HG02938 (cell line): Measurements from ENCODE around the gene OVOL3.

Experiments
- ATAC-seq: cut with Tn5 transposase; IDR thresholded peaks from one replicate; pipeline ENCODE4 v1.9.1; 2021; ENCODE audit warnings: mild to moderate bottlenecking, moderate library complexity; ENCODE audit not compliant: unreplicated experiment

The OVOL3 gene

DNA sequence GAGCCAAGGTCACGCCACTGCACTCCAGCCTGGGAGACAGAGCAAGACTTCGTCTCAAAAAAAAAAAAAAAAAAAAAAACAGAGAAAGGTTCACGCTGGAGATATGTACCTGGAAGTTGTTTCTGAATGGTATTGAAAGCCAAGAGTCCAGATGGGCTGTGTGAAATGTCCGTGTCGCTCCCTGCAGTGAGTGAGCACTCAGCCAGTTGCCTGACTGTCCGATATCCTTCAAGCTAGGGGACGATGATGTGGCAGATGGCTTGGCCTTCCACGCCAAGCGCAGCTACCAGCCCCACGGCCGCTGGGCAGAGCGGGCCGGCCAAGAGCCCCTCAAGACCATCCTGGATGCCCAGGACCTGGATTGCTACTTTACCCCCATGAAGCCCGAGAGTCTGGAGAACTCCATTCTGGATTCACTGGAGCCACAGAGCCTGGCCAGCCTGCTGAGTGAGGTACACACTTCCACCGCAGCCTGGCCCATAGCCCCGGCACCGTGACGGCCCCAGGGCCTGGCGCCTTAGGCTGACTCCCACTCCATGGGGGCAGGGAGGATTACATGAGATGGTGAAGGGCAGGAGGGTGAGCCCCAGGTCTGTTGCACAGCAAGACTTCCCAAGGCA is 11.7 kb upstream of the OVOL3 start:
- no peak for ATAC-seq

DNA sequence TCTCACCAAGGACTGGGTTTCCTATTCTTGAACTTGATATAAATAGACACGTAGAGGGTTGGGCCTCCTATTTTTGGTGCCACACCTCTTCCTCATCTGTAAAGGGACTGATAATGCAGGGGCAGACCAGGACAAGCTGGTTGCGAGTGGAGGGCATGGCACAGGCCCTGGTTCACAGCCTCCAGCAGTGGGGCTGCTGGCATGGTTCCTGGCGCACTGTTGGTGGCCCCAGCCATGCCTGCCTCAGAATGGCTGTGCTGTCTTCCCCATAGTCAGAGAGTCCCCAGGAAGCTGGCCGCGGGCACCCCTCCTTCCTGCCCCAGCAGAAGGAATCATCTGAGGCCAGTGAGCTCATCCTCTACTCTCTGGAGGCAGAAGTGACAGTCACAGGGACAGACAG is 10.5 kb upstream of the OVOL3 start:
- ATAC-seq = no peak

DNA sequence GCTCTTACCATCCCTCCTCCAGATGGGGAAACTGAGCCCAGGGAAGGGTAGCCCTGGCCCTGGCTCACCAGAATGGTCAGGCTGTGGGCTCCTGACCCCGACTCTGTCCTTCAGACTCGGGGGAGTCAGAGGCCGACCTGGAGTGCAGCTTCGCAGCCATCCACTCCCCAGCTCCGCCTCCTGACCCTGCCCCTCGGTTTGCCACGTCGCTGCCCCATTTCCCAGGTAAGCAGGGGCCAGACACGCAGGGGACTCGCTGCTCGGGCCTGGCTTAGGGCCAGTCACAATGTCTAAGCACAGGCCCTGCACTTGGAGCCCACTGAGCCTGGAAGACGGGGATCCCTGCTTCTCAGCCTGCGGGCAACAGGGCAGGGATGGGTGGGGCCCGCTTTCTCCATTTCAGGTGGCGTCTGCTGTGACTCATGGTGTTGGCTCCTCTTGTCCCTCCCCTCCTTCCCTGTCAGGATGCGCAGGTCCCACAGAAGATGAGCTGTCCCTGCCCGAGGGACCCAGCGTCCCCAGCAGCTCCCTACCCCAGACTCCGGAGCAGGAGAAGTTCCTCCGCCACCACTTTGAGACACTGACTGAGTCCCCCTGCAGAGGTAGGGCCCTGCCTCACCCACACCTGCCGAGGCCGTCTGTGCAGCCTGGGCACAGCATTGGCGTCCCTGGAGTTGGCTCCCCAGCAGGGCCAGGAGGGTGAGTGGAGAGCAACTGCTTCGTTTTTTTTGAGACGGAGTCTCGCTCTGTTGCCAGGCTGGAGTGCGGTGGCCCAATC is 9.2 kb upstream of the OVOL3 start:
- ATAC-seq = no peak

DNA sequence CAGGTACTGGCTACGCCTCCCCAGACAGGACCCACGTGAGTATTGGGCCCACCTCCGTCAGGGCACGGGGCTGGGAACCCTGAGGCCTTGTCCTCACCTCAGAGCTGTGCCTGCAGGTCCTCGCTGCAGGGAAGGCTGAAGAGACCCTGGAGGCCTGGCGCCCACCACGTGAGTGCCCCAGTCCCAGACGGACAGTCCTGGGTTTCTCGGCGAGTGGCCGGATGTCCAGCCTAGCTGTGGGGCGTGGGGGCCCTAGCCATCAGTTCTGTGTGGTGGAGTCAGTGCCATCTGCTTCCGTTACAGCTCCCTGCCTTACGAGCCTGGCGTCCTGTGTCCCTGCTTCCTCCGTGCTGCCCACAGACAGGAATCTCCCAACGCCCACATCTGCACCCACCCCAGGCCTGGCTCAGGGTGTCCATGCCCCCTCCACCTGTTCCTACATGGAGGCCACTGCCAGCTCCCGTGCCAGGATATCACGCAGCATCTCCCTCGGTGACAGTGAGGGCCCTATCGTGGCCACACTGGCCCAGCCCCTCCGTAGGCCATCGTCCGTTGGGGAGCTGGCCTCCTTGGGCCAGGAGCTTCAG is 7.8 kb upstream of the OVOL3 start:
- ATAC-seq = no peak

DNA sequence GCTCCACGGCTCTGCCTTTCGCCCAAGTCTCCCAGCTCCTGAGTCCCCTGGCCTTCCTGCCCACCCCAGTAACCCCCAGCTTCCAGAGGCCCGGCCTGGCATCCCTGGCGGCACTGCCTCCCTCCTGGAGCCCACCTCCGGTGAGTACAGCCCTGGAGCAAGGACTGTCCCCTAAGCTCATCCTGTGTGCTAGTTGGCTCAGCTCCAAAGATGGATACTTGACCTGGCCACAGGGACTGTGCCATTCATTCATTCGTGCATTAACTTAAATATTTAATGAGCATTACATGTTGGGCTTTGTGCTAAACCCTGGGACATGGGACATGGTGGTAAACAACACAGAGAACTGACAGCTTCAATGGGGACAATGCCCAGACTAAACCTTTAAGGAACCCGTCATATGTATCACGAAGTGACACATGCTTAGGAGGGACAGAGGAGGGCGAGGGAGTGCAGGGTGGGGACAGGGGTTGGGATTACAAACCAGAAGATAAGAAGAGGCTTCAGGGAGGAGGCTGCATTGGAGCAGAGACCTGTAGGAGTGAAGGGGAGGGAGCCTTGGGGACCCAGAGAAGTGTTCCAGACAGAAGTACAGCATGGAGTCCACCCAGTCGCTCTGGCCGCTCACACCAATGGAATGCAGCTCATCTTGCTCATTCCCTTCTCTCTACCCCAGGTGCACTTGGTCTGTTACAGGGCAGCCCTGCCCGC is 6.9 kb upstream of the OVOL3 start:
- ATAC-seq = no peak

DNA sequence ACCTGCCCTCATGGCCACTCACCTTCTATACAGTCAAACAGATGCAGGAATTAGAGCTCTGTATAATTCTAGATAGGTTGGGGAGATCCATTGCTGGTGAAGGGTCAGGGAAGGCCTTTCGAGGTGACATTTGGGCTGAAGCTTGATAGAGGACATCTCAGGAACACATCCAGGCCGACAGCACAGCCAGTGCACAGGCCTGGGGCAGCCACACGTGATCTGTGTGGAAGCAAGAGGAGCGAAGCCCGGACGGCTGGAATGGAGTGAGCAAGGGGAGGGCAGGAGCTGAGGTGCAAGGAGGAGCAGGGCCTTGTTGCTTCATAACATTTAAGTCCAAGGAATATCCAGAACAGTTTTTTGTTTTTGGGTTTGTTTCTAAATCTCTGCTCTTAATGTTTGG is 4.5 kb upstream of the OVOL3 start:
- ATAC-seq = no peak

DNA sequence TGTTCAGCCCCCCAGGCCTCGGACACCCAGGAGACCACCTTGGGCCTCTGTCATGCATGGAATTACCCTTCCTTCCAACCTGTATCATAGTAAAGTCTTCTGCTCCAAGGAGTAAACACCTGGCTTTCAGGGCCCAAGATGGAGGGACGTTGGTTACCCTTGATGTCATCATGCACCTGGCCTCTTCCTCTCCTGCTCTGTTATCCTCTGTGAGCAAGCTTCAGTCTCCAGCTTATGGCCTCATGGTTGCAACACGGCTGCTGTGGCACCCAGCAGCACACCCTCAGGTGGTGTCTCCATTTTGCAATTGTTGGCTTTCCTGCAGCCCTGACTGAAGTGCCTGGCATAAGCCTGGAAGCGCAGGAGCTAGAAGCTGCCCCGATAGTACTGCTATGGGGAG is 4.0 kb upstream of the OVOL3 start:
- ATAC-seq = no peak

DNA sequence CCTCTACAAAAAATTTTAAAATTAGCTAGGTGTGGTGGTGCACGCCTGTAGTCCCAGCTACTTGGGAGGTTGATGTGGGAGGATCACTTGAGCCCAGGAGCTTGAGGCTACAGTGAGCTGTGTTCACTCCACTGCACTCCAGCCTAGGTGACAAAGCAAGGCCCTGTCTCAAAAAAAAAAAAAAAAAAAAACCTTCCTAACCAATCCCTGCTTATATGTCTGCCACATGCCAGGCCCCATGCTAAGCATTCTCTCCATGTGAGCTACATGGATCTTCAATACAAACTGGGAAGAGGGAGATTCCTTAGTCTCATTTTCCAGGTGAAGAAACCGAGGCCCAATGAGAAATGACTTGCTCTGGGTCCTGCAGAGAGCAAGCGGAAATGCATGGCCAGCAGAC is 2.3 kb upstream of the OVOL3 start:
- ATAC-seq = no peak

DNA sequence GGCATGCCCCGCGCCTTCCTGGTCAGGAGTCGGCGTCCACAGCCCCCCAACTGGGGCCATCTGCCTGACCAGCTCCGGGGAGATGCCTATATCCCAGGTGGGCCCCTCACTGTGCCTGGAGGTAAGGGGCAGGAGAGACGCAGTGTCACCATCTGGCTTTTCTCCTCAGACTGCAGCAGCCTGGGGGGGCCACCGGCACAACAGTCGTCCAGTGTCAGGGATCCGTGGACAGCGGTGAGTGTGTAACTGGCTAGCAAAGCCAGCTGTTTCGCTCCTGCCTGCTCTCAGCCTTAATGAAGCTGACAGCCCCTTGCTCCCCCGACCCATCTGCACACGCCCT is 227 bp downstream of the OVOL3 start:
- ATAC-seq = no peak

DNA sequence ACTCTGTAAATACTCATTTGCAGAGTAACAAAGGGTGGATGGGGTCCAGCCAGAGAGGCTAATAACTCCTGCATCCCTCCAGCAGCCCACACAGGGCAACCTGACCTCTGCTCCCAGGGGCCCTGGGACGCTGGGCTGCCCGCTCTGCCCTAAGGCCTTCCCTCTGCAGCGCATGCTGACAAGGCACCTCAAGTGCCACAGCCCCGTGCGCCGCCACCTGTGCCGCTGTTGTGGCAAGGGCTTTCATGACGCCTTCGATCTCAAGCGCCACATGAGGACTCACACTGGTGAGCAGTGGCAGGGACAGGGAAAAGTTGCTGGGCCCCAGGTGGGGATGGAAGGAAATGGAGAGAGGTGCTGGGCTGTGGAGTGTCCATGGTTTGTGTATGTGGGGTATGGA is 1.7 kb downstream of the OVOL3 start:
- ATAC-seq = no peak

DNA sequence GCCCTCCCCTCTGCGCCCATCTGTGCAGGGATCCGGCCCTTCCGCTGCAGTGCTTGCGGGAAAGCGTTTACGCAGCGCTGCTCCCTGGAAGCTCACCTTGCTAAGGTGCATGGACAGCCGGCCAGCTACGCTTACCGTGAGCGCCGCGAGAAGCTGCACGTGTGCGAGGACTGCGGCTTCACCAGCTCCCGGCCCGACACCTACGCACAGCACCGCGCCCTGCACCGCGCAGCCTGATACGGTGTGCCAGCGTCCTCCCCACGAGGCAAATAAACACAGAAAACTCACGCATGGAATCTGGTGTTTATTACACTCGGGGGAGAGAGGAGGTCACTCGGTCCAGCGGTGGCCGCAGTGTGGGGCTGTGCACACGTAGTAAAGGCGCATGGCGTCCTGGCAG is 2.5 kb downstream of the OVOL3 start:
- ATAC-seq = no peak

DNA sequence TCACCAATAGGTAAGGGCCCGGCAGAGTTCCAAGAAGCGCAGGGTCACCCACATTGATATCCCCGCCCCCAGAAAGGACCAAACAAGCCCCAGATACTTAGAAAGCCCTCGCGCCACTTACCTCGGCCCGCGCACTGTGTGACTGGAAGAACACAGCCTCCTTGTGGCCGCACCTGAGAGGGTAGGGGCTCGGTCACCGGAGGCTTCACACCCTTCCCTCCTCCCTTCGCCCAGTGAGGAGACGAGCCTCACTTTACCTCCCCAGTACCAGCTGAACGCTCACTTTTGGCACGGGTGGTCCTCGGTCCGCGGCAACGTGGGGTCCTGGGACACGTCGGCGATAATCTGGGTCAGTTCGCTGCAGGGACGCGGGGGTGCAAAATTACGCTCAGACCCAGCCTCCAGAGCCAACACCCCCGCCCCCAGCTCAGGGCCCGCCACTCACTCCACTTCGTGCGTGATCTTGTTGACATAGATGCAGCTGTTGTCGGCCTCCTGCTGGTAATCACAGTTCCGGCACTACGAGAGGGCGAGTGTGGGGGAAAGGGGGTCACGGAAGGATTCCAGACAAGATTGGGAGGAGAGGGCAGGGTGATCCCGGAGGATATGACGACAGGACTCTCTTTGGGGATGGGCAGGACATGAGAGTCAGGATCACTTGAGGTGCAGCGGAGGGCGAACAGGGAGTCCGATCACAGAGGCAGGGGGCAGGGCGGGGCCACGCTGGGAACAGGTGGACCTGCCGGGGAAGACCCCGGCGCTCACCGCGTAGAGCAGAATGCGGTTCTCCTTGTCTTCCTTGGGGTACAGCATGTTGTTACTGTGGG is 3.2 kb downstream of the OVOL3 start:
- peak; percentile 2 for ATAC-seq

DNA sequence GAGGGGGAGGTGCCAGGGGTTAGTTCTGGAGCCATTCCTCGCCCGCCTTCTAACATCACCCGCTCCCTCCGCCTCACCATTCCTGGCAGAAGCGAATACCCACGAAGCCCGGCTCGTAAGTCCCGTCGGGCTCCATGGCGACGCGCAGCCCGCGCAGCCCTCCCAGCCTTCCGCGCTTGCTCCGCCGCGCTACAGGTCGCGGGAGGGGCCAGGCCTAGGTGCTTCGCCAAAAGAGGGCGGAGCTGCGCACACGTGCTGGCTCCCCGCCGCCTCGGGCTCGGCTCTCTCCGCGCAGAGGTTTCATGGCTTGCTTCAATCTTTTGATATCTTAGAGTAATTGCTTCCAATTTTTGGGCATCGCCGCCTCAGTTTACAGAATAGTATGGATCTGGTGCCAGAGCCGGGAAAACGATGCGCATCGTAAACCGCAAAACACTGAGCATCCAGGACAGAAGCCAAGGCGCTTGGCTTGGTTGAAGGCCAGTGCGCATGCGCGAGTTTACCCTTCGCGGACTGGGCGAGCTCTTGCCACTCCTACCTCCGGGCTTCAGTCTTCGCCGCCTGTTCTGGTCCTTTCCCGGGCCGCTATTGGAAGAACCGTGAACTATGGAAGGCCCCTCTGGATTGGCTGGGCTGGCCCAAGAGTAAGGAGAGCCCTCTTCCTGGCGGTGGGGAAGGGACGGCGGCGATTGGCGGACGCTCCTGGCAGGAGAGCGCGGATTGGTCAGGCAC is 3.9 kb downstream of the OVOL3 start, which contains the start of gene POLR2I:
TSS of gene POLR2I (minus strand) at position 155 of the 732 bp plus-strand sequence. CDS start at position 136, 19 bp downstream.
- ATAC-seq = peak; percentile 77

DNA sequence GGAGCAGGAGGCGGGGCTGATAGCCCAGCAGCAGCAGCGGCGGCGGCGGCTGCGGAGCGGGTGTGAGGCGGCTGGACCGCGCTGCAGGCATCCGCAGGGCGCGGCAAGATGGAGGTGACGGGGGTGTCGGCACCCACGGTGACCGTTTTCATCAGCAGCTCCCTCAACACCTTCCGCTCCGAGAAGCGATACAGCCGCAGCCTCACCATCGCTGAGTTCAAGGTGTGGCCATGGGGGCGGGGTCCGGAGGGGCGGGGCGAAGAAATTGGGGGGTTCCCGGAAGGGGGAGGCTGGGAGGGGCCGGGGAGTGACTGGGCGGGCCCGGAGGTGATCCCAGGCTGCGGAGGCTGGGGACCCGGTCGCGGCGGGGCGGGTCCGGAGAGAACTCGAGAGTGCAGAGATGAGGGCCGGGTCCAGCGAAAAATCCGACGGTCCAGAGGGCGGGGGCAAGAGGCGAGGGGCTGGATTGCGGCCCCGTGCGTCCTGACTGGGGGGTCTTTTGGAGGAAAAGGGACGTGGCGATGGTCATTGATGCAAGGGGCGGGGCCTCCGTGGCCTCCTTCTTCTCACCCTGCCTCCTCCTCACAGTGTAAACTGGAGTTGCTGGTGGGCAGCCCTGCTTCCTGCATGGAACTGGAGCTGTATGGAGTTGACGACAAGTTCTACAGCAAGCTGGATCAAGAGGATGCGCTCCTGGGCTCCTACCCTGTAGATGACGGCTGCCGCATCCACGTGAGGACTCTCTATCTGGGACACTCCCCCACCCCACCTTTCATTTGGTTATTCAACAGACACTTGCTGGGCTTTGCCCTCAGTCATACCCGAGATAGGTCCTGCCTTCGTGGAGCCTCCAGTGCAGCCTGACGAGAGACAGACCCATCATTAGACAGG is 4.8 kb downstream of the OVOL3 start, which contains the start of gene TBCB:
TSS of gene TBCB (plus strand) at position 16 of the 891 bp plus-strand sequence. CDS start at position 109, 93 bp downstream.
- peak; percentile 26 for ATAC-seq

DNA sequence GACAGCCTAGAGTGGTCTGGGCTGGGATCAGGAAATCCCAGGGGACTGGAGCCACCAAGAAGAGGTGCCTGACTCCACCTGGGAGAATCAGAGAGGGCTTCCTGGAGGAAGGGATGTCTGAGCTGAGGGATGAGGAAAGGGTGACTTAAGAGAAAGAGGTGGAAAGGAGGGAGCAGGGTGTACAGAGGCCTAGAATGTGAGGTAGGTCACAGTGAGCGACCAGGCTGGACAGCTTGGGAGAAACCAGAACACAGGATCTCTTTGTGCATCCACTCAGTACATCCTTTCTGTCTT is 5.3 kb downstream of the OVOL3 start:
- no peak for ATAC-seq

DNA sequence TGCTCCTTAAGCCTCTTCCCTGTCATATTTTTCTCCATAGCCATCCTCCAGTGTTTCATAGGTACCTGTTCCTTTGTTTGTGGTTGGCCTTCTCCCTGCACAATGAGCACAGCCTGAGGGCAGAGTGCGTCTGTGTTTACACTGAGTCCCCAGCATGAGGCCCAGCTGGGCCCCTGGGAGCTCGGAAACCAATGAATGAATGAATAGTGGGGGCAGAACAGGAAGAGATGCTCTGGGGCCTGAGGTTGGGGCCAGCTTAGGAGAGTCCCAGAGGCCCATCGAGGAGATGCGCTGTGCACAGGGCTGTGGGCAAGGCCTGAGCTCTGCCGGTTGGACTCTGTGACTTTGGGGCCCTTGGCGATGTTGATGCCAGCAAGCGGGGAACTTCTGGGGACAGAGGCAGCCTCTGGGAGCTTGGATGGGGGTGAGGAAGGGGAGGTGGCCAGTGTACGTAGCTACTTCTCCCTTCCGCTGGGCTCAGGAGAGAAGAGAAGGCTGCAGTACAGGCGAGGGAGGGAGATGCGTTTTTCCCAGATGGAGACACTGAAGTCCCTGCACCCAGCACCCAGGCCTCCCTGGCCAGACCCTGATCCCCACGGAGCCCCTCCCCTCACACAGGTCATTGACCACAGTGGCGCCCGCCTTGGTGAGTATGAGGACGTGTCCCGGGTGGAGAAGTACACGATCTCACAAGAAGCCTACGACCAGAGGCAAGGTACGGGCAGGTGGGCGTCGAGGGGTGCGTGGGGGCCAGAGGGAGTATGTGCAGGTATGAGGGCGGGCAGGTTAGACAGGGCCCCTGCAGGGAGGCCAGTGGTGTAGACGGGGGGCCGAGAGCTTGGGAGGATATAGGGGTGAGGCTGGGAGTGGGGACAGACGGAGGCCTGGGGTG is 9.4 kb downstream of the OVOL3 start:
- ATAC-seq = no peak

DNA sequence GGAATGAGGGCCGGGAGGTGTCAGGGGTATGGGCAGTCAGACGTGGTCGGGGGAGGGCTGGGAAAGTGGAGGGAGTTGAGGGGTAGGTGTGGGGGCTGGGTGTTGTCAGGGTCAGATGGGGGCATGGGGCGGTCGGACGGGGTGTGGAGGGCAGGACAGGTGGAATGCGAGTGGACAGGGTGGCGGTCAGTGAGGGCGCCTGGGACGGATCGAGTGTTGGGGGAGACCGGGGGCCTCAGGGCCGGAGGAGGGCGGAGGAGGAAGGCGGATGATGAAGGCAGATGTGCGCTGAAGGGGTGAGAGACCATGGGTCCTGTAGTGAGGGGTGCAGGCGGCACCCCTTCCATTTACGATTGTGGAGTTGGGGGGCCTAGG is 10.0 kb downstream of the OVOL3 start:
- ATAC-seq = no peak

DNA sequence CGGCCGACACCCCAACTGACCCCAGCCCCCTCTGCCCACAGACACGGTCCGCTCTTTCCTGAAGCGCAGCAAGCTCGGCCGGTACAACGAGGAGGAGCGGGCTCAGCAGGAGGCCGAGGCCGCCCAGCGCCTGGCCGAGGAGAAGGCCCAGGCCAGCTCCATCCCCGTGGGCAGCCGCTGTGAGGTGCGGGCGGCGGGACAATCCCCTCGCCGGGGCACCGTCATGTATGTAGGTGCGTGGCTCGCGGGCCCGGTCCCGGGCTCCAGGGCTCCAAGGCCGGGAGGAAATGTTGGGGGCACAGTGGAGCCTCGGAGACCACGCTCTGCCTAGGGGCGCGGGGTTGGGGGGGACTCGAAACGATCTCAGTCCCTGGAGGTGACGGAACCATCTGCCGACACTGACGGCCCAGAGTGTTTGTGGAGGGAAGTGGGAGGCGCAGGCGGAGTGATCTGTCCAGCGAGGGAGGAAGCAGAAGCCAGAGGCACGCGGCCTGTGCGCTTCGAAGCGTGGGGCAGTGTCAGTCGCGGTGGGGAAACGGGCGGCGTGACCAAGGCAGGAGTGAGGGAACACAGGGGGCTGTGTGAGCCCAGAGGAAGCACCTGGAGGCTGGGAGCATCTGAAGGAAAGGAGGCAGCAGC is 10.7 kb downstream of the OVOL3 start:
- no peak for ATAC-seq
